ENCODE data around the gene ERN1. TPM values are rescaled to one million over a fixed set of nuclear protein-coding genes. Genes with fewer than 3 reads are reported as not detected.

ERN1 gene
- total RNA-seq, 1 experiment from 2014 or later = 13.5 TPM

GRCh38 chr17:64037180-64037579 lies 92.8 kb downstream of the ERN1 start:
- Histone ChIP-seq H3K79me2 (ENCODE audit: low read length) (no peaks in the 10 kb centered on the region), H3K4me1 (ENCODE audit: insufficient read depth, low read length) (no peaks in the 10 kb centered on the region), H4K20me1 (ENCODE audit: low read length) (no peaks in the 10 kb centered on the region), H3K9me2 (replicated peaks; ENCODE audit: low read length) (no peaks in the 10 kb centered on the region), H3K36me3 (ENCODE audit: low read depth, low read length) (no peaks in the 10 kb centered on the region), H3K27ac (ENCODE audit: low read length) (no peak overlapping the region), H3K9ac (ENCODE audit: low read length) (no peak overlapping the region), H2AFZ (ENCODE audit: low read length) (no peak overlapping the region), H3F3A (ENCODE audit: low read length, unreplicated experiment) (no peaks in the 10 kb centered on the region), H3K4me3 (ENCODE audit: low read length) (no peak overlapping the region), H3K27me3 (ENCODE audit: low read length) (no peaks in the 10 kb centered on the region), H3K4me2 (ENCODE audit: low read length) (no peak overlapping the region), H3K9me3 (ENCODE audit: low read length) (no peaks in the 10 kb centered on the region)
- ATAC-seq = no peak
- intact Hi-C loops (cut with micrococcal nuclease) = no loop called here
- no peak for DNase-seq
- BruUV-seq (replicated peaks) = no TSS peak
- ChIA-PET POLR2A (ENCODE audit: unreplicated experiment) (no interaction called here), CTCF (no interaction called here)
- no peak for TF ChIP-seq EZH2 (IDR thresholded peaks at IDR 0.05; ENCODE audit: low read length, unreplicated experiment)
- TF ChIP-seq CTCF (conservative IDR thresholded peaks at IDR 0.05; ENCODE audit: low read depth, low read length) = no peak
- TF ChIP-seq EZH2phosphoT487 (IDR thresholded peaks at IDR 0.05; ENCODE audit: borderline replicate concordance, low read length) = no peak

GRCh38 chr17:64036198-64036922 lies 93.6 kb downstream of the ERN1 start:
- H3K4me3 ChIP-seq (ENCODE audit: low read length) = no peak overlapping the region
- POLR2A ChIA-PET (ENCODE audit: unreplicated experiment) = interaction anchor here (0.7 kb wide), 1 partner anchor 263 kb away, joined by 5 read pairs; the partner anchor contains the start of gene CCDC47
- BruUV-seq (replicated peaks) = no TSS peak

More at GRCh38 chr17:64036198-64036922, 93.6 kb downstream of the ERN1 start:
- no peaks in the 10 kb centered on the region for H3K4me1 ChIP-seq (ENCODE audit: insufficient read depth, low read length)
- H3F3A ChIP-seq (ENCODE audit: low read length, unreplicated experiment) = no peaks in the 10 kb centered on the region
- H2AFZ ChIP-seq (ENCODE audit: low read length) = no peak overlapping the region
- no peaks in the 10 kb centered on the region for H3K9me2 ChIP-seq (replicated peaks; ENCODE audit: low read length)
- H3K4me2 ChIP-seq (ENCODE audit: low read length) = no peak overlapping the region
- peak; percentile 24 for DNase-seq
- peak; percentile 53; the same call in 1 of the 2 replicates for ATAC-seq
- CTCF ChIA-PET = no interaction called here
- no peak overlapping the region for H3K9ac ChIP-seq (ENCODE audit: low read length)
- H3K27ac ChIP-seq (ENCODE audit: low read length) = no peak overlapping the region
- H4K20me1 ChIP-seq (ENCODE audit: low read length) = no peaks in the 10 kb centered on the region
- H3K36me3 ChIP-seq (ENCODE audit: low read depth, low read length) = no peaks in the 10 kb centered on the region
- H3K79me2 ChIP-seq (ENCODE audit: low read length) = no peaks in the 10 kb centered on the region
- no peaks in the 10 kb centered on the region for H3K9me3 ChIP-seq (ENCODE audit: low read length)
- TF ChIP-seq CTCF (conservative IDR thresholded peaks at IDR 0.05; ENCODE audit: low read depth, low read length) (peak; percentile 55), EZH2 (IDR thresholded peaks at IDR 0.05; ENCODE audit: low read length, unreplicated experiment) (no peak), EZH2phosphoT487 (IDR thresholded peaks at IDR 0.05; ENCODE audit: borderline replicate concordance, low read length) (no peak)
- H3K27me3 ChIP-seq (ENCODE audit: low read length) = no peaks in the 10 kb centered on the region
- intact Hi-C loops (cut with micrococcal nuclease) = no loop called here

All from PC-3 (cell line).